ENCODE data around the gene DLD. TPM values are rescaled to one million over a fixed set of nuclear protein-coding genes. Genes with fewer than 3 reads are reported as not detected.

The DLD gene
- polyA plus RNA-seq, 1 experiment = 169 TPM

DNA sequence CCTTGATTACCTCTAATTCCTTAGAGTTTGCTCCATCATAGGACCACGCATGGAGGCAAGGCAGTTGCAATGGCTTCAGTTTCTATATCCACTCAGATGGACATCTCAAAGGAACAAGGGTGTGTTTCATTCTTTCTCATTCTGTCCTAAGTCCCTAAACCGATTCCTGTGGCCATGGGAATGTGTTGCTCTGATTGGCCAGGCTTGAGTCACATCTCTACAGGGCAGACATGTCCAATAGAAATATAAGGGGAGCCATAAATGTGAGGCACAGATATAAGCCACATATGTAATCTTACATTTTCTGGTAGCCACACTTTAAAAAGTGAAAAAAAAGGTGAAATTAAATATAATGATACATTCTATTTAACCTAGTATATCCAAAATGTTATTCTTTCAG, 16.9 kb upstream of the DLD start:
- POLR2A ChIA-PET = no interaction called here
- Histone ChIP-seq H3K27me3 (ENCODE audit: control insufficient read depth, insufficient read depth, low read length) (peaks cover 5% of the 10 kb centered on the region), H3K9me3 (ENCODE audit: control insufficient read depth, insufficient read depth, low read length) (no peaks in the 10 kb centered on the region), H3K27ac (ENCODE audit: low read depth, low read length) (no peak overlapping the region), H3K4me3 (ENCODE audit: low read depth, low read length) (no peak overlapping the region)
- TF ChIP-seq, protein P1, sequence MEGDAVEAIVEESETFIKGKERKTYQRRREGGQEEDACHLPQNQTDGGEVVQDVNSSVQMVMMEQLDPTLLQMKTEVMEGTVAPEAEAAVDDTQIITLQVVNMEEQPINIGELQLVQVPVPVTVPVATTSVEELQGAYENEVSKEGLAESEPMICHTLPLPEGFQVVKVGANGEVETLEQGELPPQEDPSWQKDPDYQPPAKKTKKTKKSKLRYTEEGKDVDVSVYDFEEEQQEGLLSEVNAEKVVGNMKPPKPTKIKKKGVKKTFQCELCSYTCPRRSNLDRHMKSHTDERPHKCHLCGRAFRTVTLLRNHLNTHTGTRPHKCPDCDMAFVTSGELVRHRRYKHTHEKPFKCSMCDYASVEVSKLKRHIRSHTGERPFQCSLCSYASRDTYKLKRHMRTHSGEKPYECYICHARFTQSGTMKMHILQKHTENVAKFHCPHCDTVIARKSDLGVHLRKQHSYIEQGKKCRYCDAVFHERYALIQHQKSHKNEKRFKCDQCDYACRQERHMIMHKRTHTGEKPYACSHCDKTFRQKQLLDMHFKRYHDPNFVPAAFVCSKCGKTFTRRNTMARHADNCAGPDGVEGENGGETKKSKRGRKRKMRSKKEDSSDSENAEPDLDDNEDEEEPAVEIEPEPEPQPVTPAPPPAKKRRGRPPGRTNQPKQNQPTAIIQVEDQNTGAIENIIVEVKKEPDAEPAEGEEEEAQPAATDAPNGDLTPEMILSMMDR (IDR thresholded peaks at IDR 0.05; ENCODE audit: low read depth, low read length) = no peak
- CTCF ChIA-PET = interaction anchor here (1.0 to 7.2 kb wide), 7 partner anchors 131 to 706 kb away, joined by 3 to 117 read pairs (median 5); partner anchors contain the start of gene CBLL1
- no peak for DNase-seq (ENCODE audit: low read depth, low spot score)

DNA sequence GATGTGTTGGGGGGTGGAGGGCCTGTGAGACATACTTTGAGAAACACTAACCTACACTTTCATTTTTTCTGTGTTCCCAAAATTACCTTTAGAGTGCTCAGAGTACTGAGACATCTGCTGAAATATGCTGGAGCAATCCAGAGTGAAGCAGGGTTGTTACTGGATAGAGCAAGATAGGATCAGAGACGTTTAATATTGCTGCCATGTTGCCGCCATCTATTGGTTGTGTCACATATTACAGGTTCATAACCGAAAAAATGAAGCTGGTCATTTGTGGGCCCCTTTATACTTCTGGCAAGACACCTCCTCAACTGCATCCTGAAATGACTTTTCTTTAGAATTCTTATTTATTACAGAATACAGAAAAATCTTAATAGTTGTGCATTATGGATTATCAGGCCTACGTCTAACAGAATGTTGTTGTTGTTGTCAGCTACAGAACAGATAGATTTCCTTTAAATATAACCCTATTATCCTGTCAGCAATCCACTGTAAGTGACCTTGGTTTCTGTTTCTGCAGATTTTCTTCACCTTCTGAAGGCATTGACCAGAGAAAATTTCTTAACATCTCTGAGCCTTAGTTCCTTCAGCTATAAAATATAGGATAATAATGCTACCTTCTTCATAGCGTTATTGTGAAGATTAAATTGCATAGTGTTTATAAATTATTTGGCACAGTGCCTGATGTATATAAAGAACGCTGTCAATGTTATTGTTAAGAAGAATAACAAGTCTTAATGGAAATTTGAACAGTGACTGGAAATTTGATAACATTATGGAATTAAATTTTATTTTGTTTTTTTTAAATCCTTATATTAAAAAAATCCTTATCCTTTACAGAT, 16.2 kb upstream of the DLD start:
- DNase-seq (ENCODE audit: low read depth, low spot score) = no peak
- peaks cover 5% of the 10 kb centered on the region for H3K27me3 ChIP-seq (ENCODE audit: control insufficient read depth, insufficient read depth, low read length)
- H3K4me3 ChIP-seq (ENCODE audit: low read depth, low read length) = no peak overlapping the region
- no peak overlapping the region for H3K27ac ChIP-seq (ENCODE audit: low read depth, low read length)
- TF ChIP-seq, protein P1 (IDR thresholded peaks at IDR 0.05; ENCODE audit: low read depth, low read length) = peak; percentile 77
- POLR2A ChIA-PET = interaction anchor here (0.7 kb wide), 1 partner anchor 132 kb away, joined by 4 read pairs; the partner anchor contains the start of gene CBLL1
- CTCF ChIA-PET = interaction anchor here (0.5 to 7.2 kb wide), 65 partner anchors 10 to 1122 kb away, joined by 3 to 117 read pairs (median 4); partner anchors contain the start of genes CBLL1 and DLD
- H3K9me3 ChIP-seq (ENCODE audit: control insufficient read depth, insufficient read depth, low read length) = no peaks in the 10 kb centered on the region

GRCh38 chr7:107876916-107877315, 14.1 kb upstream of the DLD start:
- H3K9me3 ChIP-seq (ENCODE audit: control insufficient read depth, insufficient read depth, low read length) = no peaks in the 10 kb centered on the region
- POLR2A ChIA-PET = no interaction called here
- no peak for DNase-seq (ENCODE audit: low read depth, low spot score)
- TF ChIP-seq, protein P1 (IDR thresholded peaks at IDR 0.05; ENCODE audit: low read depth, low read length) = no peak
- no peak overlapping the region for H3K27ac ChIP-seq (ENCODE audit: low read depth, low read length)
- peaks cover 3% of the 10 kb centered on the region for H3K27me3 ChIP-seq (ENCODE audit: control insufficient read depth, insufficient read depth, low read length)
- CTCF ChIA-PET = interaction anchor here (3.9 to 7.2 kb wide), 3 partner anchors 134 to 413 kb away, joined by 36 to 117 read pairs (median 36); partner anchors contain the start of gene CBLL1
- no peak overlapping the region for H3K4me3 ChIP-seq (ENCODE audit: low read depth, low read length)

DNA sequence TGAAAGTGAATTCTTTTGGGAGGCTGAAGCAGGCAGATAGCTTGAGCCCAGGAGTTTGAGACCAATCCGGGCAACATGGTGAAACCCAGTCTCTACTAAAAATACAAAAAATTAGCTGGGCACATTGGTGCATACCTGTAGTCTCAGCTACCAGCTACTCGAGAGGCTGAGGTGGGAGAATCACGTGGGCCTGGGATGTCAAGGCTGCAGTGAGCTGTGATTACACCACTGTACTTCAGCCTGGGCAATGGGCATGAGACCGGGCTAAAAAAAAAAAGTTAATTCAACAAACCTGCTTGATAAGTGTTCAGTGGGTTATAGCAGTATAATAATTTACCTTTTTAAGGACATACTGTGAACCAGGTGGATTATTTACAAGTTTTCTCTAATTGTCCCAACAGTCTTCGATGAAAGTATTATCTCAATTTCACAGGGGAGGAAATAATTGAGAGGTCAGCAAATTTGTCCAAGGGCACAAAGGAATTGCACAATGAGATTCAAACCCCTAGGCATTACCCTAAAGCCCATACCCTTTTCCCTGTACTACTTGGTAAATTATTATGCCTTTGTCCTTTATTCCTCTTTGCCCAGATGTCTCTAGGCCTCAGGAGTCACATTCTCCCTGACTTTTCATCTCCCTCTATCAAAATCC, 13.1 kb upstream of the DLD start:
- TF ChIP-seq, protein P1 (IDR thresholded peaks at IDR 0.05; ENCODE audit: low read depth, low read length) = no peak
- Histone ChIP-seq H3K27me3 (ENCODE audit: control insufficient read depth, insufficient read depth, low read length) (no peaks in the 10 kb centered on the region), H3K4me3 (ENCODE audit: low read depth, low read length) (no peak overlapping the region), H3K9me3 (ENCODE audit: control insufficient read depth, insufficient read depth, low read length) (no peaks in the 10 kb centered on the region), H3K27ac (ENCODE audit: low read depth, low read length) (no peak overlapping the region)
- DNase-seq (ENCODE audit: low read depth, low spot score) = no peak
- CTCF ChIA-PET = interaction anchor here (0.6 to 7.2 kb wide), 8 partner anchors 10 to 414 kb away, joined by 3 to 117 read pairs (median 14); partner anchors contain the start of genes CBLL1 and DLD
- POLR2A ChIA-PET = no interaction called here

Data from AG04450 (cell line).